ENCODE measurements around the gene LSM3. TPM values are rescaled to one million over a fixed set of nuclear protein-coding genes. Genes with fewer than 3 reads are reported as not detected.

The LSM3 gene
- total RNA-seq, 1 experiment from 2014 or later = 27.5 TPM

Other genes starting within 250 kb of the LSM3 start
- 22.5 and 27.0 TPM in 2 replicates for gene CHCHD4, start 53.9 kb upstream of the LSM3 start, total RNA-seq (2014; rRNA removed; shearing (Covaris generic))
- 66.4 and 68.7 TPM in 2 replicates for gene TMEM43, start 53.8 kb upstream of the LSM3 start, total RNA-seq (2014; rRNA removed; shearing (Covaris generic))
- 16.3 and 21.0 TPM in 2 replicates for gene XPC, start 216 bp upstream of the LSM3 start, total RNA-seq (2014; rRNA removed; shearing (Covaris generic))
- 10.5 and 10.9 TPM in 2 replicates for gene SLC6A6, start 223.8 kb downstream of the LSM3 start, total RNA-seq (2014; rRNA removed; shearing (Covaris generic))